GM18502 (cell line): ENCODE data around the gene LDLRAD2.

ENCODE experiments used
- ATAC-seq: cut with Tn5 transposase; IDR thresholded peaks from one replicate; pipeline ENCODE4 v1.9.1; 2021; ENCODE audit warnings: mild to moderate bottlenecking; ENCODE audit not compliant: unreplicated experiment, poor library complexity

LDLRAD2 gene

GRCh38 chr1:21839337-21840037, 27.4 kb downstream of the LDLRAD2 start:
- ATAC-seq, result no peak

GRCh38 chr1:21840981-21841380, 28.9 kb downstream of the LDLRAD2 start:
- no peak for ATAC-seq

GRCh38 chr1:21841852-21842466, 29.9 kb downstream of the LDLRAD2 start:
- no peak for ATAC-seq

- no peak for ATAC-seq
Observed at GRCh38 chr1:21842606-21843162, 30.6 kb downstream of the LDLRAD2 start.

- no peak for ATAC-seq
Observed at GRCh38 chr1:21843208-21843607, 31.1 kb downstream of the LDLRAD2 start.

GRCh38 chr1:21843996-21844395, 31.9 kb downstream of the LDLRAD2 start:
- ATAC-seq, result no peak

- no peak for ATAC-seq
Observed at GRCh38 chr1:21845646-21846641, 33.9 kb downstream of the LDLRAD2 start.

- no peak for ATAC-seq
Observed at GRCh38 chr1:21847223-21848205, 35.4 kb downstream of the LDLRAD2 start.

GRCh38 chr1:21848524-21849174, 36.6 kb downstream of the LDLRAD2 start:
- no peak for ATAC-seq

- ATAC-seq, result no peak
Observed at GRCh38 chr1:21849909-21850576, 38.0 kb downstream of the LDLRAD2 start.

- ATAC-seq, result no peak
Observed at GRCh38 chr1:21851430-21852250, 39.6 kb downstream of the LDLRAD2 start.

- no peak for ATAC-seq
Observed at GRCh38 chr1:21852282-21853130, 40.4 kb downstream of the LDLRAD2 start.

GRCh38 chr1:21853131-21853427, 41.0 kb downstream of the LDLRAD2 start:
- ATAC-seq, result no peak

- no peak for ATAC-seq
Observed at GRCh38 chr1:21854090-21854750, 42.2 kb downstream of the LDLRAD2 start.

- no peak for ATAC-seq
Observed at GRCh38 chr1:21854751-21855131, 42.7 kb downstream of the LDLRAD2 start.
